Adipocyte (in vitro differentiated cells): Measurements from ENCODE around the gene UGT1A8.

ENCODE experiments used
- DNase-seq: peaks from one replicate; pipeline ENCODE4 v3.0.0-alpha.2; 2015; ENCODE audit warnings: low read depth
- H3K27me3 ChIP-seq: replicated peaks from 2 replicates; pipeline ENCODE4 v1.7.0; 2013; ENCODE audit warnings: mild to moderate bottlenecking, low read length, moderate library complexity; ENCODE audit not compliant: control insufficient read depth, insufficient read depth
- H3K36me3 ChIP-seq: 2 replicates; pipeline ENCODE4 v1.7.0; 2013; ENCODE audit warnings: low read length, mild to moderate bottlenecking, moderate library complexity; ENCODE audit not compliant: control insufficient read depth, insufficient read depth, severe bottlenecking
- H3K4me1 ChIP-seq: 2 replicates; pipeline ENCODE4 v1.7.0; 2013; ENCODE audit warnings: mild to moderate bottlenecking, low read length, moderate library complexity; ENCODE audit not compliant: control insufficient read depth, insufficient read depth
- H3K4me3 ChIP-seq: 2 replicates; pipeline ENCODE4 v1.7.0; 2013; ENCODE audit warnings: mild to moderate bottlenecking, low read length, moderate library complexity
- H3K9ac ChIP-seq: 2 replicates; pipeline ENCODE4 v1.7.0; 2013; ENCODE audit warnings: mild to moderate bottlenecking, low read length, moderate library complexity
- H3K9me3 ChIP-seq: 2 replicates; pipeline ENCODE4 v1.7.0; 2013; ENCODE audit warnings: mild to moderate bottlenecking, low read length, moderate library complexity; ENCODE audit not compliant: control insufficient read depth

Gene UGT1A8

DNA sequence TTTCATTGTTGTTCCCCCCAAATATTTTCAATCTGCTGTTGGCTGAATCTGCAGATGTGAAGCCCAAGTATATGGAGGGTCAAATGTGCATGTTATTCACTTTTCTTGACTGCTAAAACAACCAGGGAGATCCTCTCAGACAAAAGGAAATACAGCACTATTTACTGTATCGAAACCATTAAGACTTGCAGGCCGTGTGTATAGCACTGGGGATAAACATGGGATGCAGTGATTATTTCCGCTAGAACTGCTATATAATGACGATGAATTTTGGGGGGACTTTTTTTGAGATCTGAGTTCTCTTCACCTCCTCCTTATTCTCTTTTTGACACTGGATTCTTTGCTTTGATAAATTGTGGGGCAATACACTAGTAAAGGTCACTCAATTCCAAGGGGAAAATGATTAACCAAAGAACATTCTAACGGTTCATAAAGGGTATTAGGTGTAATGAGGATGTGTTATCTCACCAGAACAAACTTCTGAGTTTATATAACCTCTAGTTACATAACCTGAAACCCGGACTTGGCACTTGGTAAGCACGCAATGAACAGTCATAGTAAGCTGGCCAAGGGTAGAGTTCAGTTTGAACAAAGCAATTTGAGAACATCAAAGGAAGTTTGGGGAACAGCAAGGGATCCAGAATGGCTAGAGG, 139.1 kb downstream of the UGT1A8 start:
- no peak overlapping the region for H3K9ac ChIP-seq
- H3K4me1 ChIP-seq: peaks cover 7% of the 10 kb centered on the region
- no peak for DNase-seq
- H3K36me3 ChIP-seq: no peaks in the 10 kb centered on the region
- H3K9me3 ChIP-seq: peaks cover 4% of the 10 kb centered on the region
- no peaks in the 10 kb centered on the region for H3K27me3 ChIP-seq
- H3K4me3 ChIP-seq: no peak overlapping the region

DNA sequence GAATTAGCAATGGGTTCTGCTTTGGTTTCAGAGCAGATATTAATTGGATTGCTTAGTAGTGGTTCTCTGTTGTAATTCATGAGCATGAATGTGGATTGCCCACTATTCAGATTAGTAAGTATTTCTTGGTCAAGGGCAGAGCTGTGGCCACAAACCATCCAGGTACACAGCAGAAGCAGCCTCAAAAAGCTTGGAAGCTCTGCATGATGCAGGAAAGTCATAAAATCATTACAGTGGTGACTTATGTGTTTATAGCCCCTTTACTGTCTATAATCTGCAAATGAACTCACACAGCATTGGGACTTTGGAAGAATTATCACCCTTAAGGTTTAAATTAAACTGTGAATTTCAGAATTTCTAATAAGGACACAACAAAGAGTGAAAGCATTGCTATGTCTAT, 140.7 kb downstream of the UGT1A8 start:
- no peaks in the 10 kb centered on the region for H3K27me3 ChIP-seq
- peaks cover 4% of the 10 kb centered on the region for H3K9me3 ChIP-seq
- H3K4me1 ChIP-seq: peaks cover 9% of the 10 kb centered on the region
- no peak overlapping the region for H3K9ac ChIP-seq
- H3K36me3 ChIP-seq: no peaks in the 10 kb centered on the region
- H3K4me3 ChIP-seq: no peak overlapping the region
- no peak for DNase-seq

DNA sequence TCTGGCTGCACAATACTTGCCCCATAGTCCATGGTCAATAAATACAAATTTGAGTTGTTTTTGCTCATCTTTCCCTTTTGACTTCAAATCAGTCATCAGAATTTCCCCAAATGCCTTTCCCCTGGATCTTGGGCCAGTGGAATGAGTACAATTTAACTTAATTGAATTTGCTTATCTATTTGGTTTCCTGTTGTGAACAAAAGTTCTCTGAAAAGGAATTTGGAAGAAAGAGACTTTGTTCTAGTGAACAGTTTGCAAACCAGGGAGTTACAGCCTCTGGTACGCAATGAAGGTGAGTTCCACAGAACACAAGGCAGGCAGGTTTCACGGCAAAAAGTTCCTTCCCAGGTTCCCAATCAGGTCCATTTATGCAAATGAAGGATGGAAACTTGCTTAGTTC, 141.4 kb downstream of the UGT1A8 start:
- Histone ChIP-seq H3K9me3 (no peaks in the 10 kb centered on the region), H3K27me3 (no peaks in the 10 kb centered on the region), H3K9ac (no peak overlapping the region), H3K4me3 (no peak overlapping the region), H3K4me1 (peaks cover 9% of the 10 kb centered on the region), H3K36me3 (no peaks in the 10 kb centered on the region)
- peak; percentile 30 for DNase-seq

DNA sequence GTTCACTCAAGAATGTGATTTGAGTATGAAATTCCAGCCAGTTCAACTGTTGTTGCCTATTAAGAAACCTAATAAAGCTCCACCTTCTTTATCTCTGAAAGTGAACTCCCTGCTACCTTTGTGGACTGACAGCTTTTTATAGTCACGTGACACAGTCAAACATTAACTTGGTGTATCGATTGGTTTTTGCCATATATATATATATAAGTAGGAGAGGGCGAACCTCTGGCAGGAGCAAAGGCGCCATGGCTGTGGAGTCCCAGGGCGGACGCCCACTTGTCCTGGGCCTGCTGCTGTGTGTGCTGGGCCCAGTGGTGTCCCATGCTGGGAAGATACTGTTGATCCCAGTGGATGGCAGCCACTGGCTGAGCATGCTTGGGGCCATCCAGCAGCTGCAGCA, 142.6 kb downstream of the UGT1A8 start, which contains the start of gene UGT1A1:
Gene UGT1A1 (plus strand): TSS at position 228 of the 400 bp plus-strand sequence. CDS start 18 bp downstream, at position 246.
- H3K9me3 ChIP-seq: no peaks in the 10 kb centered on the region
- no peaks in the 10 kb centered on the region for H3K27me3 ChIP-seq
- no peak for DNase-seq
- H3K4me1 ChIP-seq: peaks cover 19% of the 10 kb centered on the region
- no peak within 1 kb of the TSS for H3K9ac ChIP-seq
- H3K36me3 ChIP-seq: no peaks in the 10 kb centered on the region
- no peak within 1 kb of the TSS for H3K4me3 ChIP-seq

DNA sequence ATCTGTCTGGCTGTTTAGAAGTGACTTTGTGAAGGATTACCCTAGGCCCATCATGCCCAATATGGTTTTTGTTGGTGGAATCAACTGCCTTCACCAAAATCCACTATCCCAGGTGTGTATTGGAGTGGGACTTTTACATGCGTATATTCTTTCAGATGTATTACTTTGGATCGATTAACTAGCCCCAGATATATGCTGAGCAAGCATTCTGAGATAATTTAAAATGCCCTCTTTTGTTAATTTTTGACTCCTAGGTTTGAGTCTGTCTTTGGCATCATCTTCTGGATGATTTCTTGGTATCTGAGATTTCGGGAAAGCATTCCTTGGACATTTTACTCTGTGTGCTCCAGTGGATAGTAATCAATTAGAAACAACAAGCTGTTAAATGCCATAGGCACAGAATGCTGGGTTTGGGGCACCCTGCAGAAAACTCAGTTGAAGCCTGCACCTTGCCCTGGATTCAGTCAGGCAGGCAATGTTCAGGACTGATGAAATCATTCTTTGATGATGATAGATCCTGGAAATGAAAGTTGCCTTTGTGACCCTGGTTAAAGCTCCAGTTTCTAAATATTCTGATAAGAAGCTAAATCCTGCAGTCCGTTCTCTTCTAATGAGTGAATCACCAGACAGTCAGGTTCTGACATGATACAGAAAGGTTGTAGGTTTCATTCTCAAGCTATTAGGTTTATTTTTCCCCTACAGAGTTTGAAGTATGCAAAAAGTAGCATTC, 143.8 kb downstream of the UGT1A8 start:
- Histone ChIP-seq H3K36me3 (no peaks in the 10 kb centered on the region), H3K27me3 (no peaks in the 10 kb centered on the region), H3K9me3 (no peaks in the 10 kb centered on the region), H3K4me3 (no peak overlapping the region), H3K4me1 (peaks cover 19% of the 10 kb centered on the region), H3K9ac (no peak overlapping the region)
- peak; percentile 33 for DNase-seq

DNA sequence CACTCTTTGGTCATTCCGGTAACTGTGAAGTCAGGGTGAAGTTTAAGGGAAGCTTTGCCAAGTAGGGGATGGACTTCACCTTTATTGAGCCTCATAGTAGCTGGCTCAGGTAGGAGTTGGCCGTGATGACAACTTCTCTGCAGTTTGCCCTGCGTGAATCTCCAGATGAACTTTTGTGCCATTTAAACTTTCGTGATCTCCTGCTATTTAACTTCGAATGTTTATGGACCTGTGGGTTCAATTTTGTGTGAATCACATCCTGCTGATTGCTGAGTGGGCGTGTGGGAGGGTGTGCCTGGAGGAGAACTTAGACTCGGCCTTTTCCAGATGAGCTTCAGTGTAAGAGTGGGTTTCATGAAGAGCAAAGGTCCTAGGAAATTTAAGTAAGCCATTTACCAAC, 146.8 kb downstream of the UGT1A8 start:
- Histone ChIP-seq H3K4me3 (no peak overlapping the region), H3K4me1 (peaks cover 19% of the 10 kb centered on the region), H3K27me3 (no peaks in the 10 kb centered on the region), H3K36me3 (no peaks in the 10 kb centered on the region), H3K9ac (no peak overlapping the region), H3K9me3 (no peaks in the 10 kb centered on the region)
- peak; percentile 52 for DNase-seq

DNA sequence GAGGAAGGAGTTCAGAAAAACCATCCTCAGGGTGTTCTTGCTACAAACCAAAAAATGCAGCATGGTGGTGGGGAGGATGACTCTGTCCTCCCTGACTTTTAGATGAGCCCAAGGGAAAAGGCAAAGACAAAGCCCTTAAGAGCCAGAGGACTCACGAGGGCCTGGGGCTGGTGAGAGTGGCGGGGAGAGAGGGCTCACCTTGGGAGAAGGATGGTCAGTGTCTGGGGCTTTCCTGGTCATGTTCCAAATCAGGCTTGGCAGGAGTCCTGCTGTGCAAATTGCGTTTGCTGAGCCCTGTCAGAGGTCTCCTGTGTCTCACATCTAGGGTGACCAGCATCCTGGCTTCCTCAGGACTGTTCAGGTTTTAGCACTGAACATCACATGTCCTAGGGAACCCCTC, 147.3 kb downstream of the UGT1A8 start:
- Histone ChIP-seq H3K9me3 (no peaks in the 10 kb centered on the region), H3K4me1 (peaks cover 19% of the 10 kb centered on the region), H3K9ac (no peak overlapping the region), H3K36me3 (no peaks in the 10 kb centered on the region), H3K27me3 (no peaks in the 10 kb centered on the region), H3K4me3 (no peak overlapping the region)
- DNase-seq: no peak

DNA sequence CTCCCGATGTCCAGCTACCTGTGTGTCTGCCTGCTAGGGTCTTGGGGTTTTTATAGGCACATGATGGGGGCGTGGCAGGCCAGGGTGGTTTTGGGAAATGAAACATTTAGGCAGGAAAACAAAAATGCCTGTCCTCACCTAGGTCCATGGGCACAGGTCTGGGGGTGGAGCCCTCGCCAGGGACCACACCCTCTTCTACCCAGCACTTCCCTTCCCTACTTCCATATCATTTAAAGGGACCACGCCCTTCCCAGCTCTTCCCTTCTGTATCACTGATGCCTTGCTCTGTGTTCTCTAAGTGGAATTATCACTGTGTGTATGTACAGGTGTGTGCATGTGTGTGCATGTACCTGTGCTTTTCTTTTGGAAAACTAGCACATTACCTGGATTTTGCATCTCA, 149.0 kb downstream of the UGT1A8 start:
- H3K27me3 ChIP-seq: no peaks in the 10 kb centered on the region
- peaks cover 14% of the 10 kb centered on the region for H3K4me1 ChIP-seq
- no peak overlapping the region for H3K4me3 ChIP-seq
- no peaks in the 10 kb centered on the region for H3K9me3 ChIP-seq
- no peaks in the 10 kb centered on the region for H3K36me3 ChIP-seq
- no peak for DNase-seq
- H3K9ac ChIP-seq: no peak overlapping the region

DNA sequence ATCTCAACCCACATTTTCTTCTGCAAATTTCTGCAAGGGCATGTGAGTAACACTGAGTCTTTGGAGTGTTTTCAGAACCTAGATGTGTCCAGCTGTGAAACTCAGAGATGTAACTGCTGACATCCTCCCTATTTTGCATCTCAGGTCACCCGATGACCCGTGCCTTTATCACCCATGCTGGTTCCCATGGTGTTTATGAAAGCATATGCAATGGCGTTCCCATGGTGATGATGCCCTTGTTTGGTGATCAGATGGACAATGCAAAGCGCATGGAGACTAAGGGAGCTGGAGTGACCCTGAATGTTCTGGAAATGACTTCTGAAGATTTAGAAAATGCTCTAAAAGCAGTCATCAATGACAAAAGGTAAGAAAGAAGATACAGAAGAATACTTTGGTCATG, 150.6 kb downstream of the UGT1A8 start:
- no peak for DNase-seq
- Histone ChIP-seq H3K9me3 (no peaks in the 10 kb centered on the region), H3K4me1 (peaks cover 9% of the 10 kb centered on the region), H3K9ac (no peak overlapping the region), H3K27me3 (no peaks in the 10 kb centered on the region), H3K4me3 (no peak overlapping the region), H3K36me3 (no peaks in the 10 kb centered on the region)

DNA sequence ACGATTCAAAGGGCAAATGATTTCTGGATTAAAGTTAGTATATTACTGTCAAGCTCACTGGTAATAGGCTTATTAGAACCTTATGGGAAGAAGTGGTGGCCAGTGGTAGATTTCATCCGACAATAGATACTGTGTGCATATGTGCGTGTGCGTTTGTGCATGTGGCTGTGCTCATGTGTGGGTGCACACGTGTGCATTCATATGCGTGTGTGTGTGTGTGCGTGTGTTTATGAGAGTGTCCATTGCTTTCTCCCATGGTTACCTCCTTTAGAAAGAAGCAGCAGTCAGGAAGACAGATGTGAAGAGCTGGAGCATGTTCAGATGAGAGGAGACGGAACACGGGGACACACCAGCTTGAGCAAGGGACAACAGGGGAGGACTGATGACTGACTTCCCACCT, 151.8 kb downstream of the UGT1A8 start:
- no peak for DNase-seq

DNA sequence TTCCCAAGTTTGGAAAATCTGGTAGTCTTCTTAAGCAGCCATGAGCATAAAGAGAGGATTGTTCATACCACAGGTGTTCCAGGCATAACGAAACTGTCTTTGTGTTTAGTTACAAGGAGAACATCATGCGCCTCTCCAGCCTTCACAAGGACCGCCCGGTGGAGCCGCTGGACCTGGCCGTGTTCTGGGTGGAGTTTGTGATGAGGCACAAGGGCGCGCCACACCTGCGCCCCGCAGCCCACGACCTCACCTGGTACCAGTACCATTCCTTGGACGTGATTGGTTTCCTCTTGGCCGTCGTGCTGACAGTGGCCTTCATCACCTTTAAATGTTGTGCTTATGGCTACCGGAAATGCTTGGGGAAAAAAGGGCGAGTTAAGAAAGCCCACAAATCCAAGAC, 154.7 kb downstream of the UGT1A8 start:
- Histone ChIP-seq H3K4me3 (no peak overlapping the region), H3K4me1 (peaks cover 3% of the 10 kb centered on the region), H3K36me3 (no peaks in the 10 kb centered on the region), H3K27me3 (no peaks in the 10 kb centered on the region), H3K9ac (no peak overlapping the region), H3K9me3 (peaks cover 12% of the 10 kb centered on the region)
- DNase-seq: no peak

More for the DNA sequence above, 151.8 kb downstream of the UGT1A8 start:
- peaks cover 6% of the 10 kb centered on the region for H3K4me1 ChIP-seq
- H3K9me3 ChIP-seq: no peaks in the 10 kb centered on the region
- H3K27me3 ChIP-seq: no peaks in the 10 kb centered on the region
- H3K4me3 ChIP-seq: no peak overlapping the region
- H3K36me3 ChIP-seq: no peaks in the 10 kb centered on the region
- H3K9ac ChIP-seq: no peak overlapping the region
